MM.1S (cell line): Measurements from ENCODE around the gene WNK2.

Experiments
- EZH2 ChIP-seq: fragments of 300-600 bp; sonication (generic); optimal IDR thresholded peaks from 2 replicates; pipeline ENCODE3; 2017; ENCODE audit warnings: low read depth, mild to moderate bottlenecking, antibody characterized with exemption, low read length, mixed read lengths
- EZH2phosphoT487 ChIP-seq: fragments of 300-600 bp; sonication (generic); IDR thresholded peaks from 2 replicates; pipeline ENCODE4 v1.6.1; 2018; ENCODE audit warnings: antibody characterized with exemption, low read length
- TF ChIP-seq, protein P1 (sequence below): fragments of 300-600 bp; sonication (generic); IDR thresholded peaks from 2 replicates; pipeline ENCODE4 v1.5.1; 2016; ENCODE audit warnings: antibody characterized with exemption, low read length, mixed read lengths

DNA sequence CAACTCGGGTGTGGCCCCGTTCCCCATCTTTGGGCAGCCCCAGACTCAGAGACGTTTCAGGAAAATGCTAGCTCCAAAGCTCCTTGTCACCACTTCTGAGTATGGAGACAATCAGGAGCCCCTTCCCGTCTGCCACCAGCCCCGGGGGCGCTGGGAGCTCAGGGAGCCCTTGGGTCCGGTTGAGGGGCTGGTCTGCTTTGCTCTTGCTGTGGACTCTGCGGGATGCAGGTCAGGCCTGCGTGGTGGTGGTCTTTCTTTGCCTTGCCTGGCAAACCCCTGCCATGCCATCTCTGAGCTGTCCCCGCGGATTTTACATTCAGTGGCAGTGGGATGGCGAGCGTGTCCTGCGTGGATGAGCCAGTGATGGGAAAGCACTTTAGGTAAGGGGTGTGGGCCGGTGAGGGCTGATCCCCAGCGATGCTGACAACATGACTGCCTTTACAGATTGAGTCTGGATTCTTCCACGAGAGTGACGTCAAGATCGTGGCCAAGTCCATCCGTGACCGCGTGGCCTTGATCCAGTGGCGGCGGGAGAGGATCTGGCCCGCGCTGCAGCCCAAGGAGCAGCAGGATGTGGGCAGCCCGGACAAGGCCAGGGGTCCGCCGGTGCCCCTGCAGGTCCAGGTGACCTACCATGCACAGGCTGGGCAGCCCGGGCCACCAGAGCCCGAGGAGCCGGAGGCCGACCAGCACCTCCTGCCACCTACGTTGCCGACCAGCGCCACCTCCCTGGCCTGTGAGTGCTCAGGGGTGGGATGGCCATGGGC lies 63.3 kb downstream of the WNK2 start:
- TF ChIP-seq, protein P1, sequence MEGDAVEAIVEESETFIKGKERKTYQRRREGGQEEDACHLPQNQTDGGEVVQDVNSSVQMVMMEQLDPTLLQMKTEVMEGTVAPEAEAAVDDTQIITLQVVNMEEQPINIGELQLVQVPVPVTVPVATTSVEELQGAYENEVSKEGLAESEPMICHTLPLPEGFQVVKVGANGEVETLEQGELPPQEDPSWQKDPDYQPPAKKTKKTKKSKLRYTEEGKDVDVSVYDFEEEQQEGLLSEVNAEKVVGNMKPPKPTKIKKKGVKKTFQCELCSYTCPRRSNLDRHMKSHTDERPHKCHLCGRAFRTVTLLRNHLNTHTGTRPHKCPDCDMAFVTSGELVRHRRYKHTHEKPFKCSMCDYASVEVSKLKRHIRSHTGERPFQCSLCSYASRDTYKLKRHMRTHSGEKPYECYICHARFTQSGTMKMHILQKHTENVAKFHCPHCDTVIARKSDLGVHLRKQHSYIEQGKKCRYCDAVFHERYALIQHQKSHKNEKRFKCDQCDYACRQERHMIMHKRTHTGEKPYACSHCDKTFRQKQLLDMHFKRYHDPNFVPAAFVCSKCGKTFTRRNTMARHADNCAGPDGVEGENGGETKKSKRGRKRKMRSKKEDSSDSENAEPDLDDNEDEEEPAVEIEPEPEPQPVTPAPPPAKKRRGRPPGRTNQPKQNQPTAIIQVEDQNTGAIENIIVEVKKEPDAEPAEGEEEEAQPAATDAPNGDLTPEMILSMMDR, result no peak
- no peak for TF ChIP-seq EZH2
- TF ChIP-seq EZH2phosphoT487, result no peak
